Stomach (tissue), 9 donors: ENCODE measurements around the gene COG4. TPM values are rescaled to one million over a fixed set of nuclear protein-coding genes. Genes with fewer than 3 reads are reported as not detected.
"Not testable (repeated sequence)": the region's sequence is repeated elsewhere in the genome, so short reads cannot be mapped to it uniquely, and the experiment has no call there.

Source experiments
- DNase-seq, 2 donors: peaks; one replicate each; pipeline versions ENCODE4 v3.0.0 to v3.0.0-alpha.2; 2013 to 2019
- H3K27ac ChIP-seq, 5 donors: fragments of 200-600 bp in 4 of 5; sonication (generic) in 4 of 5; one replicate each; pipeline ENCODE4 v1.5.1; 2013 to 2019; ENCODE audit warnings: mild to moderate bottlenecking in 1 of 5, moderate library complexity in 1 of 5
- H3K27me3 ChIP-seq, 3 donors: fragments of 200-600 bp; sonication (generic); one replicate each; pipeline ENCODE4 v1.5.1; 2017 to 2019; ENCODE audit warnings: mixed run types in 1 of 3
- H3K36me3 ChIP-seq, 4 donors: fragments of 200-600 bp; sonication (generic); 1 replicate in 3 of 4; 2 replicates in 1 of 4; pipeline ENCODE4 v1.5.1; 2016 to 2019
- H3K4me1 ChIP-seq, 4 donors: fragments of 200-600 bp; sonication (generic); one replicate each; pipeline ENCODE4 v1.5.1; 2016 to 2019
- H3K4me3 ChIP-seq, 4 donors: fragments of 200-600 bp; sonication (generic) in 3 of 4; one replicate each; pipeline ENCODE4 v1.5.1; 2016 to 2019; ENCODE audit warnings: mild to moderate bottlenecking in 1 of 4
- H3K9me3 ChIP-seq, 4 donors: fragments of 200-600 bp; sonication (generic); one replicate each; pipeline ENCODE4 v1.5.1; 2016 to 2019
- EP300 ChIP-seq: sonication (generic); formaldehyde crosslinking; IDR thresholded peaks from one replicate; pipeline ENCODE4 v1.6.1; 2017; ENCODE audit warnings: antibody characterized with exemption
- POLR2A ChIP-seq, 4 donors: fragments of 450-650 bp; IDR thresholded peaks; one replicate each; pipeline ENCODE4 v1.6.1; 2016; ENCODE audit warnings: antibody characterized with exemption in 4 of 4, control low read depth in 2 of 4, mild to moderate bottlenecking in 1 of 4, moderate library complexity in 1 of 4
- POLR2AphosphoS5 ChIP-seq, 3 donors: sonication (generic); formaldehyde crosslinking; IDR thresholded peaks; one replicate each; pipeline ENCODE4 v1.6.1; 2016; ENCODE audit warnings: antibody characterized with exemption in 3 of 3
- whole genome bisulfite sequencing, 5 donors: extraction: QIAGEN DNeasy Blood & Tissue Kit in 3 of 5; methylation state at CpG; one replicate each; pipeline versions ENCODE4 v1.1.5 to v1.1.7; 2013 to 2018; 5-methylcytosine and 5-hydroxymethylcytosine counted together
- intact Hi-C: fragments of 100-400 bp; cut with DNase I; formaldehyde crosslinking; loops from one replicate; pipeline ENCODE4 v1.15.1; 2023; ENCODE audit warnings: low total_unique reads
- polyA plus RNA-seq, 3 donors: library from polyadenylated mRNA; stranded (reverse); fragments of 200-250 nt; gene quantifications; one replicate each; pipeline ENCODE4 v1.2.3, GENCODE V29; 2013
- total RNA-seq, 5 donors: library from RNA; depleted of rRNA; stranded (reverse); fragments of >200 nt; gene quantifications; one replicate each; pipeline versions ENCODE4 v1.1.0 to v1.2.3, GENCODE V29; 2014 to 2016
- TF ChIP-seq, protein P1 (sequence below), 7 experiments: fragments of 450-650 bp in 4 of 7; fragments of 200-600 bp in 3 of 7; sonication (generic) in 3 of 7; IDR thresholded peaks; one replicate each; pipeline ENCODE4 v1.5.1; 2016 to 2019; ENCODE audit warnings: antibody characterized with exemption in 7 of 7, control low read depth in 2 of 7, mild to moderate bottlenecking in 1 of 7
- donor health status: healthy with polysubstance abuse.
- donor health status: Bipolar disorder and iron deficiency.
- donor health status: healthy.

The COG4 gene
- total and polyA plus RNA-seq, 8 donors = 10.7 to 127 (median 37.4) TPM

DNA sequence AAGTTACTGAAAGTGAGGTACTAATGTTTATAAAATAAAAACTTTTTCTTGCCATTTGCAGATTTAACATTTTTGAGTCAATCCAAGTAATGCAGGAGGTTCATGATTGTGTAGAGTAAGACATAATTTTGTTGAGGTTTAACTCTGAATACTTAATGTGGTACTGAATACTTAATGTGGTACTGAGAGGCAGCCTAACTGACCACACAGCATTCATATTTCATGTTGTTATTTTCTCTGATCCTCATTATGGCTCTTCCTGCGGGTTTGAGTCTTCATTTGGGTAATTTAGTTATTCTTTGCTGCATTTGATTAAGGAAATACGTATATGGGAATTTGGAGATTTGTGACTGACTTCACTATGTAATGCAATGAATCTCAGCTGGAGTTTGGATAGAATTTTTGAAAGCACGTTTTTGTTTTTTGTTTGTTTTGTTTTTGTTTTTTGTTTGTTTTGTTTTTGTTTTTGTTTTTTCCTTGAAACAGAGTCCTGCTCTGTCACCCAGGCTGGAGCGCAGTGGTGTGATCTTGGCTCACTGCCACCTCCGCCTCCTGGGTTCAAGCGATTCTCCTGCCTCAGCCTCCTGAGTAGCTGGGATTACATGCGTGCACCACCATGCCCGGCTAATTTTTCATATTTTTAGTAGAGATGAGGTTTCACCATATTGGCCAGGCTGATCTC, 4.1 kb upstream of the COG4 start:
- no peak overlapping the region for H3K27ac ChIP-seq
- peaks cover 47 to 65% (median 63%) of the 10 kb centered on the region in 4 donors for H3K36me3 ChIP-seq
- H3K27me3 ChIP-seq = no peaks in the 10 kb centered on the region
- intact Hi-C loops = no loop called here
- WGBS, 5 donors = 73 to 78% (median 75%) methylated on average over 8 of the region's 8 CpGs
- DNase-seq = no peak
- H3K4me1 ChIP-seq = peaks cover 27 to 67% (median 53%) of the 10 kb centered on the region in 4 donors
- H3K4me3 ChIP-seq = no peak overlapping the region
- no peaks in the 10 kb centered on the region for H3K9me3 ChIP-seq
- TF ChIP-seq POLR2A (IDR thresholded peaks at IDR 0.05) = no peak
- no peak for TF ChIP-seq POLR2AphosphoS5 (IDR thresholded peaks at IDR 0.05)
- TF ChIP-seq, protein P1, sequence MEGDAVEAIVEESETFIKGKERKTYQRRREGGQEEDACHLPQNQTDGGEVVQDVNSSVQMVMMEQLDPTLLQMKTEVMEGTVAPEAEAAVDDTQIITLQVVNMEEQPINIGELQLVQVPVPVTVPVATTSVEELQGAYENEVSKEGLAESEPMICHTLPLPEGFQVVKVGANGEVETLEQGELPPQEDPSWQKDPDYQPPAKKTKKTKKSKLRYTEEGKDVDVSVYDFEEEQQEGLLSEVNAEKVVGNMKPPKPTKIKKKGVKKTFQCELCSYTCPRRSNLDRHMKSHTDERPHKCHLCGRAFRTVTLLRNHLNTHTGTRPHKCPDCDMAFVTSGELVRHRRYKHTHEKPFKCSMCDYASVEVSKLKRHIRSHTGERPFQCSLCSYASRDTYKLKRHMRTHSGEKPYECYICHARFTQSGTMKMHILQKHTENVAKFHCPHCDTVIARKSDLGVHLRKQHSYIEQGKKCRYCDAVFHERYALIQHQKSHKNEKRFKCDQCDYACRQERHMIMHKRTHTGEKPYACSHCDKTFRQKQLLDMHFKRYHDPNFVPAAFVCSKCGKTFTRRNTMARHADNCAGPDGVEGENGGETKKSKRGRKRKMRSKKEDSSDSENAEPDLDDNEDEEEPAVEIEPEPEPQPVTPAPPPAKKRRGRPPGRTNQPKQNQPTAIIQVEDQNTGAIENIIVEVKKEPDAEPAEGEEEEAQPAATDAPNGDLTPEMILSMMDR (IDR thresholded peaks at IDR 0.05) = no peak
- no peak for TF ChIP-seq EP300

DNA sequence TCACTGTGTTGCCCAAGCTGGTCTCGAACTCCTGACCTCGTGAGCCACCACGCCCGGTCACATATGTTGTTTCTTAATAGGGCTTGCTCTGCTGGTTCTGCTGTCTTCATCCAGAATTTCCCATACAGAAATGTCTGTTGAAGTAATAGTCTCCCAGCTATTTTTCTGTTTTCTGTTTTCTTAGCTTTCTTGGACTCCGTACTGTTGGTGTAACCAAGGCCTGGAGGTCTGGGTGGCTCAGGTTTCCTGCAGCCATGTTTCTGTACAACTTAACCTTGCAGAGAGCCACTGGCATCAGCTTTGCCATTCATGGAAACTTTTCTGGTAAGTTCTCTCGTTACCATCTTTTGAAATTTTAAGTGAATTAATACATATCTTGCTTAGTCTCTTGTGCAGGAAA, 3.0 kb upstream of the COG4 start:
- Histone ChIP-seq H3K4me3 (peak overlapping the region in 1 of 4 donors; percentile 95), H3K27ac (no peak overlapping the region), H3K4me1 (peaks cover 31 to 76% (median 61%) of the 10 kb centered on the region in 4 donors), H3K9me3 (no peaks in the 10 kb centered on the region), H3K36me3 (peaks cover 36 to 55% (median 52%) of the 10 kb centered on the region in 4 donors), H3K27me3 (no peaks in the 10 kb centered on the region)
- DNase-seq = no peak
- WGBS, 5 donors = 64 to 81% (median 75%) methylated on average over 6 of the region's 6 CpGs
- intact Hi-C loops = no loop called here
- TF ChIP-seq POLR2AphosphoS5 (IDR thresholded peaks at IDR 0.05) = no peak
- TF ChIP-seq, protein P1 (IDR thresholded peaks at IDR 0.05) = no peak
- TF ChIP-seq EP300 = no peak
- TF ChIP-seq POLR2A (IDR thresholded peaks at IDR 0.05) = no peak

DNA sequence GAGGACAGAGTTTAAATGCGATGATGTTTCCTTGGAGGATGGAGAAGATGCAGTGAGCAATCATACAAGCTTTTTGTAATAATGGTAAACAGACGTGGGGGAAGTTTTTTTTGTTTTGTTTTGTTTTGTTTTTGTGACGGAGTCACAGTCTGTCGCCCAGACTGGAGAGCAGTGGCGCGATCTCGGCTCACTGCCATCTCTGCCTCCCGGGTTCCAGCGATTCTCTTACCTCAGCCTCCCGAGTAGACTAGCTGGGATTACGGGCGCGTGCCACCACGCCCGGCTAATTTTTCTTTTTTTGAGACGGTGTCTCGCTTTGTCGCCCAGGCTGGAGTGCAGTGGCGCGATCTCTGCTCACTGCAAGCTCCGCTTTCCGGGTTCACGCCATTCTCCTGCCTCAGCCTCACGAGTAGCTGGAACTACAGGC, 1.1 kb upstream of the COG4 start:
- 0 to 2% (median 1%) methylated on average over 24 of the region's 24 CpGs for WGBS, 5 donors
- peaks cover 31 to 75% (median 62%) of the 10 kb centered on the region in 4 donors for H3K4me1 ChIP-seq
- H3K36me3 ChIP-seq = peaks cover 17 to 37% (median 35%) of the 10 kb centered on the region in 4 donors
- intact Hi-C loops, H3K27me3 ChIP-seq, H3K9me3 ChIP-seq: not testable (repeated sequence)
- H3K4me3 ChIP-seq = peak overlapping the region; percentile 74 to 95 (median 80)
- peak in 1 of 2 donors; percentile 29 for DNase-seq
- H3K27ac ChIP-seq = peak overlapping the region; percentile 82 to 93 (median 92)

DNA sequence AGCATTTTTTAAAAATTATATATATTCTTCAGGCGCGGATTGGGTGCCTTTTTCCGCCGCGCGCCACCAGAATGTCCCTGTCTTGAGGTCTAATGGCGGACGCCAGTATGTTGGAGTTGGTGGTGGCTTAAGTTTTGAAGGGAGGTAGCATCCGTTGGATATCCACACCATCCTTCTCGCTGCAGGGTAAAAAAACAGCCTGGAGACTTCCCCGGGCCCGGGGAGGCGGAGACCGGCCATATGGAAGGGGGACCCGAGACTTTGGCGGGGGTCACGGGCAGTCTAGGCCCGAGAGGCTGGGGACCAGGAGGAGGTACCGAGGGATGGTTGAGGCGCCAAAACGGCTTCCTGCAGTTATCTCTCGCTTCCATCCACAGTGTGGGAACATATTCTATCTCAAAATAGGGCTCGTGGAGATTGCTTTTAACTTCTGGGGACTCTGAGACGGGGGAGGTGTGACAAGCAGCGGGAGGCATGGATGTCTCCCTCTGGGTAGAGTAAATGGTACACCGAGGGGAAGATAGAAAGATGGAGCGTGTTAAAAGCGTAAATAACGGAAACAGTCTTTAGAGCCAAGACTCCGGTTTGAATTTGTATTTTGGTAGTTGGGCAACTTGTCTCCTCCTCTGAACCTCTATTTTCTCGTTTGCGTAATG, 517 bp upstream of the COG4 start, which contains the start of gene SF3B3:
Gene SF3B3 (plus strand): TSS at position 74 of the 656 bp plus-strand sequence. CDS start 2,841 bp downstream, outside the sequence.
- Histone ChIP-seq H3K9me3 (no peaks in the 10 kb centered on the region), H3K27me3 (no peaks in the 10 kb centered on the region), H3K27ac (peak within 1 kb of the TSS; percentile 82 to 93 (median 92)), H3K4me1 (peaks cover 31 to 69% (median 57%) of the 10 kb centered on the region in 4 donors), H3K36me3 (peaks cover 13 to 36% (median 34%) of the 10 kb centered on the region in 4 donors), H3K4me3 (peak within 1 kb of the TSS; percentile 74 to 95 (median 80))
- intact Hi-C loops = no loop called here
- peak in 1 of 2 donors; percentile 69 for DNase-seq
- TF ChIP-seq POLR2AphosphoS5 (IDR thresholded peaks at IDR 0.05) (peak in 2 of 3 donors; percentile 56 to 69), POLR2A (IDR thresholded peaks at IDR 0.05) (no peak), EP300 (no peak)
- TF ChIP-seq, protein P1 (IDR thresholded peaks at IDR 0.05) = no peak
- WGBS, 5 donors = 0 to 1% (median 0%) methylated on average over 32 of the region's 32 CpGs
